H1 (cell line): ENCODE results near the gene CDC42EP4. TPM values are rescaled to one million over a fixed set of nuclear protein-coding genes. Genes with fewer than 3 reads are reported as not detected.

Experiments
- CTCF ChIA-PET: fragments of 300-600 bp; sonication (Branson Sonifier 250); formaldehyde crosslinking; loops from one replicate; lab custom pipeline; 2021; ENCODE audit not compliant: partially characterized antibody; lab: Charles Lee
- POLR2A ChIA-PET: fragments of 300-600 bp; sonication (Branson Sonifier 250); formaldehyde crosslinking; loops from one replicate; lab custom pipeline; 2021; ENCODE audit warnings: inconsistent platforms; ENCODE audit not compliant: partially characterized antibody; lab: Charles Lee
- DNase-seq, 2 experiments: peaks; one replicate each; pipeline versions ENCODE4 v3.0.0 to v3.0.0-alpha.2; 2010 to 2022; ENCODE audit warnings: low spot score in 2 of 2, low read depth in 1 of 2, mixed read lengths in 1 of 2
- FAIRE-seq: peaks from 2 replicates; lab custom pipeline; 2011; peaks lifted over from hg19 to GRCh38; lab: Jason Lieb, UNC
- H2AFZ ChIP-seq: 2 replicates; pipeline ENCODE4 v1.8.1; 2012; ENCODE audit warnings: low read length, inconsistent platforms
- H2AK5ac ChIP-seq: 2 replicates; pipeline ENCODE4 v1.6.1; 2013; ENCODE audit warnings: low read depth, low read length
- H2BK120ac ChIP-seq: replicated peaks from 2 replicates; pipeline ENCODE3; 2013; ENCODE audit warnings: low read depth, low read length, inconsistent platforms
- H2BK12ac ChIP-seq: 2 replicates; pipeline ENCODE4 v1.6.1; 2013; ENCODE audit warnings: low read depth, low read length
- H2BK15ac ChIP-seq: 2 replicates; pipeline ENCODE4 v1.6.1; 2013; ENCODE audit warnings: low read length
- H2BK20ac ChIP-seq: 2 replicates; pipeline ENCODE4 v1.6.1; 2013; ENCODE audit warnings: low read length
- H2BK5ac ChIP-seq: 2 replicates; pipeline ENCODE4 v1.6.1; 2013; ENCODE audit warnings: low read depth, low read length
- H3K14ac ChIP-seq: 2 replicates; pipeline ENCODE4 v1.6.1; 2013; ENCODE audit warnings: inconsistent platforms; ENCODE audit not compliant: insufficient read length
- H3K18ac ChIP-seq: 2 replicates; pipeline ENCODE4 v1.6.1; 2013; ENCODE audit warnings: low read length; ENCODE audit errors: extremely low read depth
- H3K23ac ChIP-seq: 2 replicates; pipeline ENCODE4 v1.6.1; 2013; ENCODE audit warnings: inconsistent platforms; ENCODE audit not compliant: insufficient read length
- H3K23me2 ChIP-seq: 2 replicates; pipeline ENCODE4 v1.6.1; 2013; ENCODE audit warnings: low read depth, low read length
- H3K27ac ChIP-seq: 2 replicates; pipeline ENCODE4 v1.6.1; 2011; ENCODE audit warnings: low read depth, low read length, inconsistent platforms
- H3K27me3 ChIP-seq, 4 experiments: replicated peaks in 1 of 4; 1 replicate in 1 of 4; 2 replicates in 3 of 4; pipeline versions ENCODE4 v1.6.1 to v1.8.1; 2011 to 2013; ENCODE audit warnings: low read length in 3 of 4, mild to moderate bottlenecking in 3 of 4, inconsistent platforms in 2 of 4, mixed read lengths in 2 of 4, moderate library complexity in 1 of 4; ENCODE audit not compliant: control insufficient read depth in 3 of 4, insufficient read depth in 3 of 4; ENCODE audit errors: extremely low read depth in 1 of 4
- H3K36me3 ChIP-seq, 4 experiments: 2 replicates each; pipeline versions ENCODE4 v1.6.1 to v1.8.1; 2011 to 2013; ENCODE audit warnings: mild to moderate bottlenecking in 4 of 4, low read length in 3 of 4, moderate library complexity in 2 of 4, control low read depth in 1 of 4, inconsistent platforms in 1 of 4; ENCODE audit not compliant: insufficient read depth in 4 of 4, control insufficient read depth in 2 of 4
- H3K4ac ChIP-seq: replicated peaks from 2 replicates; pipeline ENCODE3; 2013; ENCODE audit warnings: low read length, low read depth, mixed read lengths, inconsistent platforms; ENCODE audit not compliant: insufficient read length
- H3K4me1 ChIP-seq, 4 experiments: replicated peaks in 1 of 4; 1 replicate in 1 of 4; 2 replicates in 3 of 4; pipeline versions ENCODE4 v1.6.1 to v1.8.1; 2011 to 2013; ENCODE audit warnings: low read length in 3 of 4, inconsistent platforms in 2 of 4, mixed read lengths in 1 of 4; ENCODE audit not compliant: insufficient read depth in 4 of 4, control insufficient read depth in 3 of 4
- H3K4me2 ChIP-seq, 2 experiments: 2 replicates each; pipeline versions ENCODE4 v1.6.1 to v1.8.1; 2011 to 2013; ENCODE audit warnings: low read depth in 2 of 2, low read length in 2 of 2, control low read depth in 1 of 2, inconsistent platforms in 1 of 2, mild to moderate bottlenecking in 1 of 2; ENCODE audit not compliant: insufficient read depth in 1 of 2
- H3K4me3 ChIP-seq, 4 experiments: fragments of 200-600, 300-600 bp in 1 of 4; sonication (generic), shearing (Covaris generic), sonication (Bioruptor Twin) in 1 of 4; 2 replicates each; pipeline versions ENCODE4 v1.5.1 to v1.8.1; 2011 to 2016; ENCODE audit warnings: low read length in 4 of 4, low read depth in 3 of 4, control low read depth in 2 of 4, inconsistent platforms in 2 of 4, mild to moderate bottlenecking in 2 of 4, mixed read lengths in 1 of 4, moderate library complexity in 1 of 4; ENCODE audit not compliant: insufficient read depth in 2 of 4; ENCODE audit errors: extremely low read depth in 1 of 4
- H3K56ac ChIP-seq: replicated peaks from 2 replicates; pipeline ENCODE3; 2013; ENCODE audit warnings: low read depth, mild to moderate bottlenecking, mixed read lengths, low read length, inconsistent platforms; ENCODE audit not compliant: insufficient read length
- H3K79me1 ChIP-seq: 2 replicates; pipeline ENCODE4 v1.6.1; 2013; ENCODE audit warnings: low read depth, low read length, control low read depth
- H3K79me2 ChIP-seq, 2 experiments: 2 replicates each; pipeline versions ENCODE4 v1.6.1 to v1.8.1; 2012 to 2013; ENCODE audit warnings: low read length in 2 of 2, mild to moderate bottlenecking in 2 of 2, inconsistent platforms in 1 of 2; ENCODE audit not compliant: insufficient read depth in 2 of 2, control insufficient read depth in 1 of 2
- H3K9ac ChIP-seq, 4 experiments: replicated peaks in 1 of 4; 1 replicate in 1 of 4; 2 replicates in 3 of 4; pipeline versions ENCODE4 v1.6.1 to v1.8.1; 2011 to 2013; ENCODE audit warnings: low read depth in 3 of 4, low read length in 3 of 4, control low read depth in 2 of 4, mild to moderate bottlenecking in 2 of 4, moderate library complexity in 2 of 4, inconsistent platforms in 1 of 4; ENCODE audit errors: extremely low read depth in 1 of 4
- H3K9me3 ChIP-seq, 2 experiments: 2 replicates each; pipeline versions ENCODE4 v1.6.1 to v1.8.1; 2012 to 2013; ENCODE audit warnings: mild to moderate bottlenecking in 2 of 2, moderate library complexity in 2 of 2, control low read depth in 1 of 2, inconsistent platforms in 1 of 2, low read depth in 1 of 2, low read length in 1 of 2, mixed read lengths in 1 of 2; ENCODE audit not compliant: insufficient read depth in 2 of 2
- H4K20me1 ChIP-seq, 2 experiments: replicated peaks in 1 of 2; 2 replicates each; pipeline versions ENCODE3 to v1.8.1; 2011 to 2013; ENCODE audit warnings: inconsistent platforms in 2 of 2, low read length in 2 of 2, mild to moderate bottlenecking in 1 of 2; ENCODE audit not compliant: insufficient read depth in 2 of 2, control insufficient read depth in 1 of 2
- H4K5ac ChIP-seq: 2 replicates; pipeline ENCODE4 v1.6.1; 2013; ENCODE audit warnings: low read length, low read depth, mixed read lengths, inconsistent platforms; ENCODE audit not compliant: insufficient read length
- H4K8ac ChIP-seq: 2 replicates; pipeline ENCODE4 v1.8.0; 2013; ENCODE audit warnings: mild to moderate bottlenecking, moderate library complexity, low read length, inconsistent platforms; ENCODE audit not compliant: insufficient read depth; ENCODE audit errors: extremely low read depth
- H4K91ac ChIP-seq: replicated peaks from 2 replicates; pipeline ENCODE3; 2013; ENCODE audit warnings: low read length, mixed read lengths, inconsistent platforms; ENCODE audit not compliant: insufficient read length
- BRCA1 ChIP-seq: IDR thresholded peaks from 2 replicates; pipeline ENCODE4 v1.6.1; 2012; ENCODE audit warnings: low read depth, low read length, improper control_type of control experiment
- CBX5 ChIP-seq: fragments of 300-800, 300-1000 bp; sonication (generic); IDR thresholded peaks from 2 replicates; pipeline ENCODE4 v1.7.1; 2016; ENCODE audit warnings: antibody characterized with exemption, low read length, low read depth
- EZH2 ChIP-seq: fragments of 200-600 bp; sonication (generic); IDR thresholded peaks from 2 replicates; pipeline ENCODE4 v1.7.1; 2012; ENCODE audit warnings: low read depth, mild to moderate bottlenecking, moderate library complexity, low read length, inconsistent platforms; ENCODE audit not compliant: severe bottlenecking
- GTF2F1 ChIP-seq: IDR thresholded peaks from 2 replicates; pipeline ENCODE4 v1.6.1; 2012; ENCODE audit warnings: low read depth, low read length, improper control_type of control experiment, borderline replicate concordance
- HDAC6 ChIP-seq: IDR thresholded peaks from one replicate; pipeline ENCODE4 v1.7.1; 2012; ENCODE audit warnings: low read depth, mild to moderate bottlenecking, inconsistent platforms, low read length, moderate library complexity
- NRF1 ChIP-seq: IDR thresholded peaks from 2 replicates; pipeline ENCODE4 v1.6.1; 2011; ENCODE audit warnings: mild to moderate bottlenecking, low read depth, low read length, improper control_type of control experiment
- POLR2A ChIP-seq, 2 experiments: IDR thresholded peaks; 1 replicate in 1 of 2; 2 replicates in 1 of 2; pipeline ENCODE4 v1.6.1; 2011; ENCODE audit warnings: low read depth in 2 of 2, low read length in 2 of 2, mild to moderate bottlenecking in 2 of 2; ENCODE audit errors: control extremely low read depth in 1 of 2
- POU5F1 ChIP-seq: IDR thresholded peaks from 2 replicates; pipeline ENCODE4 v1.6.1; 2011; ENCODE audit warnings: low read depth, mild to moderate bottlenecking, low read length, moderate library complexity
- SAP30 ChIP-seq: fragments of 300-600 bp; sonication (generic); IDR thresholded peaks from 2 replicates; pipeline ENCODE4 v1.7.1; 2012; ENCODE audit warnings: low read length, moderate library complexity, mild to moderate bottlenecking, inconsistent platforms; ENCODE audit not compliant: insufficient read depth, insufficient replicate concordance
- SP4 ChIP-seq: IDR thresholded peaks from 2 replicates; pipeline ENCODE4 v1.6.1; 2012; ENCODE audit warnings: low read length, inconsistent platforms
- TAF1 ChIP-seq: IDR thresholded peaks from 2 replicates; pipeline ENCODE4 v1.6.1; 2011; ENCODE audit warnings: mild to moderate bottlenecking, low read depth, low read length
- TAF7 ChIP-seq: optimal IDR thresholded peaks from 2 replicates; pipeline ENCODE3; 2011; ENCODE audit warnings: low read depth, mild to moderate bottlenecking, inconsistent platforms, low read length, moderate library complexity, borderline replicate concordance
- WGBS, 2 experiments: shearing (Covaris generic) in 1 of 2; methylation state at CpG; one replicate each; pipeline versions ENCODE4 v1.1.6 to v1.1.7; 2013 to 2015; ENCODE audit warnings: low lambda C conversion rate in 2 of 2, mixed read lengths in 2 of 2, inconsistent platforms in 1 of 2, low coverage in 1 of 2, missing lambda C conversion rate in 1 of 2; ENCODE audit not compliant: insufficient replicate concordance in 2 of 2, insufficient coverage in 1 of 2, insufficient read length in 1 of 2; ENCODE audit errors: extremely low coverage in 1 of 2, missing lambda C conversion rate in 1 of 2; 5-methylcytosine and 5-hydroxymethylcytosine counted together
- polyA plus RNA-seq, 7 experiments: library from polyadenylated mRNA; depleted of rRNA in 3 of 7; stranded (reverse) in 5 of 7; unstranded in 2 of 7; fragments of >200 nt in 5 of 7; fragments of 200-250 nt in 2 of 7; gene quantifications; 1 replicate in 5 of 7; 2 replicates in 1 of 7; 4 replicates in 1 of 7; pipeline versions ENCODE4 v1.2.1 to v1.2.3, GENCODE V29; 2011 to 2013; ENCODE audit warnings: missing spikeins in 2 of 7, mixed read lengths in 2 of 7
- total RNA-seq: library from RNA; stranded (reverse); fragmentation: NEBNext Ultra II Directional; extraction: Animal tissue kit (Norgen Biotek cat#: 25700); gene quantifications from 2 replicates; pipeline ENCODE4 v1.2.1, GENCODE V29; 2021
- TF ChIP-seq, protein P1 (sequence below): IDR thresholded peaks from 2 replicates; pipeline ENCODE4 v1.6.1; 2011; ENCODE audit warnings: low read length, improper control_type of control experiment

Gene CDC42EP4
- total and polyA plus RNA-seq, 2 of the 8 experiments (the other 6 are each of a cell fraction or from before 2014, with no cell fraction given), result 8.8 to 12.6 TPM

DNA sequence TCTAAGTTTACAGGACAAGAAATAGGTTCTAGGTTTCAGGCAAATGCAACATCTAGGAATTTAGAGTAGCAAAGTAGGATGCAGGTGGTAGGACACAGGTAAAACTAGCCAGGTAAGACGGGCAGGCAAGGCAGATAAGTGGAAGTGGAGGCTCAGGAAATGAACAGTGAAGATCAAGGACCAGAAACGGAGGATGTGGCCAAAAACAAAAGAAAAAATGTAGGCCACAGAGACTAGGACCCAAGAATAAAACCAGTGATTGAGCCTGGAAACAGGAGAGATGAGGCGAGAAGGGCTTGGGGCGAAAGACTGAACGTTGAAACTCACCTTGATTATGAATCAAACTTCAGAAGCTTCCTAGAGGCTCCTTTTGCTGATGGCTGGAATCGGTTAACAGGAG lies 74.1 kb downstream of the CDC42EP4 start:
- no peak overlapping the region for H2BK15ac ChIP-seq
- H3K4me3 ChIP-seq, result no peak overlapping the region
- H3K14ac ChIP-seq, result no peak overlapping the region
- no peak overlapping the region for H4K8ac ChIP-seq
- ChIA-PET POLR2A (interaction anchor here (0.7 kb wide), 1 partner anchor 474 kb away, joined by 5 read pairs; no protein-coding TSS in a partner anchor), CTCF (interaction anchor here (0.6 to 4.0 kb wide), 5 partner anchors 18 to 851 kb away, joined by 3 to 15 read pairs (median 3); no protein-coding TSS in a partner anchor)
- no peak overlapping the region for H2AFZ ChIP-seq
- H4K20me1 ChIP-seq, result peaks cover 0 to 5% of the 10 kb centered on the region in 2 experiments
- no peak for DNase-seq
- H2BK120ac ChIP-seq, result no peak overlapping the region
- H3K27ac ChIP-seq, result no peak overlapping the region
- no peak overlapping the region for H2BK20ac ChIP-seq
- peaks cover 11 to 47% (median 19%) of the 10 kb centered on the region in 4 experiments; a peak in 6 of 8 replicates for H3K36me3 ChIP-seq
- H3K23ac ChIP-seq, result no peak overlapping the region
- no peak overlapping the region for H3K56ac ChIP-seq
- no peak for FAIRE-seq
- no peaks in the 10 kb centered on the region for H3K9me3 ChIP-seq
- peaks cover 0 to 4% (median 1%) of the 10 kb centered on the region in 4 experiments; a peak in 4 of 7 replicates for H3K4me1 ChIP-seq
- H3K79me1 ChIP-seq, result peaks cover 4% of the 10 kb centered on the region; the same call in 1 of the 2 replicates
- H3K9ac ChIP-seq, result peak overlapping the region in 1 of 4 experiments; percentile 13; a peak in 1 of 7 replicates
- no peak overlapping the region for H3K18ac ChIP-seq
- peak overlapping the region in 1 of 2 experiments; percentile 17; a peak in 1 of 4 replicates for H3K4me2 ChIP-seq
- no peaks in the 10 kb centered on the region for H3K27me3 ChIP-seq
- WGBS, 2 experiments, result 89% methylated on average over 6 of the region's 6 CpGs; no CpG with 5 or more reads in 1 of the 2 experiments
- H4K5ac ChIP-seq, result no peak overlapping the region
- H2AK5ac ChIP-seq, result no peak overlapping the region
- H3K23me2 ChIP-seq, result peaks cover 6% of the 10 kb centered on the region
- no peak overlapping the region for H3K4ac ChIP-seq
- H3K79me2 ChIP-seq, result peaks cover 0 to 42% of the 10 kb centered on the region in 2 experiments; a peak in 2 of 4 replicates
- H2BK5ac ChIP-seq, result no peak overlapping the region
- H4K91ac ChIP-seq, result no peak overlapping the region
- H2BK12ac ChIP-seq, result no peak overlapping the region
- TF ChIP-seq EZH2 (no peak), POU5F1 (no peak), HDAC6 (no peak), BRCA1 (no peak), POLR2A (IDR thresholded peaks at IDR 0.05; ENCODE audit: control extremely low read depth in 1 of 2, low read depth in 2 of 2, low read length in 2 of 2) (no peak), TAF1 (no peak), TAF7 (no peak), CBX5 (no peak), SAP30 (no peak), NRF1 (no peak), SP4 (no peak), GTF2F1 (no peak)
- TF ChIP-seq, protein P1, sequence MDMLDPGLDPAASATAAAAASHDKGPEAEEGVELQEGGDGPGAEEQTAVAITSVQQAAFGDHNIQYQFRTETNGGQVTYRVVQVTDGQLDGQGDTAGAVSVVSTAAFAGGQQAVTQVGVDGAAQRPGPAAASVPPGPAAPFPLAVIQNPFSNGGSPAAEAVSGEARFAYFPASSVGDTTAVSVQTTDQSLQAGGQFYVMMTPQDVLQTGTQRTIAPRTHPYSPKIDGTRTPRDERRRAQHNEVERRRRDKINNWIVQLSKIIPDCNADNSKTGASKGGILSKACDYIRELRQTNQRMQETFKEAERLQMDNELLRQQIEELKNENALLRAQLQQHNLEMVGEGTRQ, result no peak
